RCC 7860 (cell line): ENCODE data around the gene KLHDC1.
"Not testable (repeated sequence)": the region's sequence is repeated elsewhere in the genome, so short reads cannot be mapped to it uniquely, and the experiment has no call there.

ENCODE experiments used
- DNase-seq: peaks from one replicate; pipeline ENCODE4 v3.0.0-alpha.2; 2015; ENCODE audit warnings: low spot score
- FAIRE-seq: peaks from 2 replicates; lab custom pipeline; 2012; peaks lifted over from hg19 to GRCh38; lab: Jason Lieb, UNC

Gene KLHDC1

GRCh38 chr14:49778421-49778820 lies 85.5 kb downstream of the KLHDC1 start:
- no peak for FAIRE-seq

GRCh38 chr14:49781040-49781439 lies 88.1 kb downstream of the KLHDC1 start:
- DNase-seq, FAIRE-seq: not testable (repeated sequence)

More at GRCh38 chr14:49778421-49778820, 85.5 kb downstream of the KLHDC1 start:
- no peak for DNase-seq

GRCh38 chr14:49783394-49784014 lies 90.6 kb downstream of the KLHDC1 start:
- FAIRE-seq = no peak
- no peak for DNase-seq

GRCh38 chr14:49786315-49786714 lies 93.4 kb downstream of the KLHDC1 start:
- FAIRE-seq (no peak), DNase-seq (no peak)

GRCh38 chr14:49792618-49793017 lies 99.7 kb downstream of the KLHDC1 start:
- FAIRE-seq = no peak
- DNase-seq = no peak

- FAIRE-seq (no peak), DNase-seq (no peak)
Observed at GRCh38 chr14:49796025-49796424, 103.1 kb downstream of the KLHDC1 start.
